ENCODE data around the gene EBF4. TPM values are rescaled to one million over a fixed set of nuclear protein-coding genes. Genes with fewer than 3 reads are reported as not detected.

The EBF4 gene
- total RNA-seq, 2 experiments from 2014 or later, result 0.27 to 0.64 TPM

- no peaks in the 10 kb centered on the region for H3K36me3 Mint-ChIP-seq (ENCODE audit: low read depth)
These were observed 4.1 kb downstream of the EBF4 start for GRCh38 chr20:2696646-2697045.

DNA sequence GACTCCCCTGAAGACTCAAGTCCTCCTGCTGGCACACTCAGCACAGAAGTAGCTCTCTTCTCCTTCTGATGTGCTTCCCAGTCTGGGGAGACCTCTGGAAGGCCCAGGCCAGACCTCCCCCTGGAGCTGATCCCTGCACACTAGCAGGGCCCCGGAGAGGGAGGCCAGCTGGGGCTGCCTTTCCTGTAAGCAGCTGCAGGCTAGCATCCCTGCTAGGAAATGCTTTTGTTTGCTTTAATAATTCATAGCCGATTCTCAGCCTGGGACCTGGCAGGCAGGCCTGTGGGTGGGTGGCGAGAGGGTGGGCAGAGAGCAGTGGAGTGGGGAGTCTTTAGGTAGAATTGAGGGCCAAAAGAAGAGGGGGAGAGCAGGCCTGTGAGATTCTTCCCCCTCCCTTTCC is 5.2 kb downstream of the EBF4 start:
- Mint-ChIP-seq H3K27ac (no peak overlapping the region), H3K27me3 (peaks cover 39% of the 10 kb centered on the region), H3K4me3 (no peak overlapping the region), H3K4me1 (no peaks in the 10 kb centered on the region), H3K36me3 (ENCODE audit: low read depth) (no peaks in the 10 kb centered on the region), H3K9me3 (no peaks in the 10 kb centered on the region)
- ChIA-PET CTCF (interaction anchor here (0.9 to 1.7 kb wide), 2 partner anchors 9 to 10 kb away, joined by 3 to 6 read pairs; no protein-coding TSS in a partner anchor), POLR2A (no interaction called here)
- no peak for DNase-seq

More at GRCh38 chr20:2696646-2697045, 4.1 kb downstream of the EBF4 start:
- ChIA-PET POLR2A (no interaction called here), CTCF (interaction anchor here (1.3 kb wide), 1 partner anchor 56 kb away, joined by 3 read pairs; no protein-coding TSS in a partner anchor)
- Mint-ChIP-seq H3K27ac (no peak overlapping the region), H3K4me1 (peaks cover 6% of the 10 kb centered on the region), H3K4me3 (no peak overlapping the region), H3K27me3 (peaks cover 45% of the 10 kb centered on the region), H3K9me3 (no peaks in the 10 kb centered on the region)
- no peak for DNase-seq

- Mint-ChIP-seq H3K9me3 (no peaks in the 10 kb centered on the region), H3K4me1 (no peaks in the 10 kb centered on the region), H3K27ac (no peak overlapping the region), H3K4me3 (no peak overlapping the region), H3K36me3 (ENCODE audit: low read depth) (no peaks in the 10 kb centered on the region), H3K27me3 (peaks cover 39% of the 10 kb centered on the region)
- CTCF ChIA-PET, result interaction anchor here (1.0 to 1.7 kb wide), 2 partner anchors 9 to 11 kb away, joined by 3 to 6 read pairs; no protein-coding TSS in a partner anchor
- DNase-seq, result no peak
- POLR2A ChIA-PET, result no interaction called here
These were observed 5.7 kb downstream of the EBF4 start for GRCh38 chr20:2698186-2698817.

DNA sequence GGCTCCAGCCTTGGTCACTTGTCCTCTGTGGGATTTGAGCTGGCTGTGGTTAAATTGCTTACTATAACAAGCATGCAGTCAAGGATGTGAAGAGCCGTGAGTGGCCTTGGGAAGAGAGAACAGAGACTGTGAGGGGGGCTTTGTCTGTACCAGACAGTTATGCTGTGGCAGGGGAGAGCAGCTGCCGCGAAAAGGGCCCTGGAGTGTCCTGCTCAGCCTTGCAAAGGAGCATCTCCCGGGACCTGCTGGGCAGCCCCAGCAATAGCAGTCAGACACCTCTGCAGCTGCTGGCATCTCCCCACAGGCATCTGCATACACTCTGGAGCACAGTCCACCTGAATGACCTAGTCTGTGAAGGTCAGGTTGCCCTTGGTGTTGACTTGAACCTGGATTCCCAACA is 6.3 kb downstream of the EBF4 start:
- Mint-ChIP-seq H3K4me3 (no peak overlapping the region), H3K27ac (no peak overlapping the region), H3K36me3 (ENCODE audit: low read depth) (no peaks in the 10 kb centered on the region), H3K27me3 (peaks cover 39% of the 10 kb centered on the region), H3K9me3 (no peaks in the 10 kb centered on the region), H3K4me1 (no peaks in the 10 kb centered on the region)
- ChIA-PET POLR2A (no interaction called here), CTCF (interaction anchor here (1.0 to 1.7 kb wide), 2 partner anchors 10 to 11 kb away, joined by 3 to 6 read pairs; no protein-coding TSS in a partner anchor)
- DNase-seq, result no peak

DNA sequence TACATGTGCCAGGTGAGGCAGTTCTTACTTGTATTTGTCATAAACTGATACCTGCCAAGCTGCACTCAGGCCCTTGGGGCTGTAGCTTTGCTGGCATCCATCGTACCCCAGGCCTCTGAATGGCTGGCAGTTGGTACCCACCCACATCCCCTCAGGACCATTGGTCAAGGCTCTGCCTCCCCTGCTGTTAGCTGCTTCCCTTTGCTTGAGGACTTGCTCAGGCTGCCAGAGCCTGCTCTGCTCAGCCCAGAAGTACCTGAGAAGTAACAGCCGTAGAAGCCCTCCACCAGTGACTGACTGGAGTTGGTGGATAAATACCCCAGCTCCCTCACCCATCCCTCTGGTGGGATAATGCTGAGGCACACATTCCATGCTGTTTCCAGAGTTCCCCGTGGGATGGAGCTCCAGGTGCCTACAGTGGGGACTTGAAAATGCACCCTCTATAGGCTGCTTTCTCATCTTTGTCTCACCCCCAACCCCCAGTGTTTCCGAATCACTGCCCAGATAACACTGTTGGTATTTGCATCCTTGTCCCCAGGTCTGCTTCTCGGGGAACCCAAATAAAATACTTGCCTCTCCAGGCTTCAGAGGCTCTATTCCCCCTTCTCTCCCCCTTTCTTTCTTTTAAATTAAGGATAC is 7.3 kb downstream of the EBF4 start:
- no peaks in the 10 kb centered on the region for H3K4me1 Mint-ChIP-seq
- DNase-seq, result no peak
- ChIA-PET CTCF (interaction anchor here (2.0 kb wide), 1 partner anchor 12 kb away, joined by 9 read pairs; no protein-coding TSS in a partner anchor), POLR2A (no interaction called here)
- no peaks in the 10 kb centered on the region for H3K36me3 Mint-ChIP-seq (ENCODE audit: low read depth)
- no peaks in the 10 kb centered on the region for H3K9me3 Mint-ChIP-seq
- no peak overlapping the region for H3K27ac Mint-ChIP-seq
- peaks cover 29% of the 10 kb centered on the region for H3K27me3 Mint-ChIP-seq
- no peak overlapping the region for H3K4me3 Mint-ChIP-seq

- no peak overlapping the region for H3K4me3 Mint-ChIP-seq
- no peak for DNase-seq
- POLR2A ChIA-PET, result no interaction called here
These were observed 8.5 kb downstream of the EBF4 start for GRCh38 chr20:2700913-2701620.

GRCh38 chr20:2701671-2702081 is 9.1 kb downstream of the EBF4 start:
- H3K4me1 Mint-ChIP-seq, result peaks cover 2% of the 10 kb centered on the region
- CTCF ChIA-PET, result interaction anchor here (1.1 to 1.5 kb wide), 3 partner anchors 12 to 32 kb away, joined by 4 read pairs; no protein-coding TSS in a partner anchor
- DNase-seq, result no peak
- no peaks in the 10 kb centered on the region for H3K9me3 Mint-ChIP-seq
- H3K36me3 Mint-ChIP-seq (ENCODE audit: low read depth), result no peaks in the 10 kb centered on the region
- no peak overlapping the region for H3K27ac Mint-ChIP-seq
- POLR2A ChIA-PET, result interaction anchor here (0.6 kb wide), 1 partner anchor 151 kb away, joined by 6 read pairs; no protein-coding TSS in a partner anchor
- H3K4me3 Mint-ChIP-seq, result no peak overlapping the region
- peaks cover 14% of the 10 kb centered on the region for H3K27me3 Mint-ChIP-seq

More at GRCh38 chr20:2700913-2701620, 8.5 kb downstream of the EBF4 start:
- no peaks in the 10 kb centered on the region for H3K4me1 Mint-ChIP-seq
- no peaks in the 10 kb centered on the region for H3K9me3 Mint-ChIP-seq
- CTCF ChIA-PET, result interaction anchor here (1.0 to 2.0 kb wide), 5 partner anchors 12 to 33 kb away, joined by 3 to 9 read pairs (median 4); no protein-coding TSS in a partner anchor
- H3K36me3 Mint-ChIP-seq (ENCODE audit: low read depth), result no peaks in the 10 kb centered on the region
- H3K27me3 Mint-ChIP-seq, result peaks cover 17% of the 10 kb centered on the region
- H3K27ac Mint-ChIP-seq, result no peak overlapping the region

DNA sequence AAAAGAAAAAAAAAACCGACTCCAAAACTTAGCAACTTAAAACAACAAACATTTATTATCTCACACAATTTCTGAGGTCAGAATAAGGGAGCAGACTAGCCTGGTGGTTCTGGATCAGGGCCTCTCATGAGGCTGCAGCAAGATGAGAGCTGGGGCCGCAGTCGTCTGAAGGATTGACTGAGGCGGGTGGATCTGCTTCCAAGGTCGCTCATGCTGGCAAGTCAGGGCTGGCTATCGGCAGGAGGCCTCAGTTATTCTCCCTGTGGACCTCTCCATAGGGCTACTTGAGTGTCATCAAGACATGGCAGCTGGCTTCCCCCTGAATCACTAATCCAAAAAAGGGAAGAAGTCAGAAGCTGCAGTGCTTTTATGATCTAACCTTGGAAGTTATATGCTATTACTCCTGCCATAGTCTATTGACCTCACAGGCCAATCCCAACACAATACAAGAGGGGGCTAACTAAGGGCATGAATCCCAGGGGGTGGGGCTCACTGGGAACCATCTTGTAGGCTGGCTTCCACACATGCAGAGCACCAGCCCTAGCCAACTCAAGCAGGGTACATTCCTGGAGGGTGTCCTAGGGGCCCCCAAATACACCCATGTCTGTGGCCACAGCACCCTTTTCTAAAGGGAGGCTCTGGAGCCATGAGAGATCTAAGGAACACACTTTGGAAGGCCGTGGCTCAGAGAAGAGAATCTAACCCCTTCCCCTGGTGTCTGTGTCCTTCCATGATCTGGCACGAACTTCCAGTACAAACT is 11.3 kb downstream of the EBF4 start:
- H3K4me3 Mint-ChIP-seq, result no peak overlapping the region
- no peaks in the 10 kb centered on the region for H3K36me3 Mint-ChIP-seq (ENCODE audit: low read depth)
- no peaks in the 10 kb centered on the region for H3K9me3 Mint-ChIP-seq
- ChIA-PET CTCF (interaction anchor here (0.8 to 1.6 kb wide), 3 partner anchors 15 to 28 kb away, joined by 3 to 4 read pairs (median 3); no protein-coding TSS in a partner anchor), POLR2A (no interaction called here)
- no peak for DNase-seq
- peaks cover 9% of the 10 kb centered on the region for H3K27me3 Mint-ChIP-seq
- H3K4me1 Mint-ChIP-seq, result peaks cover 9% of the 10 kb centered on the region
- H3K27ac Mint-ChIP-seq, result no peak overlapping the region

DNA sequence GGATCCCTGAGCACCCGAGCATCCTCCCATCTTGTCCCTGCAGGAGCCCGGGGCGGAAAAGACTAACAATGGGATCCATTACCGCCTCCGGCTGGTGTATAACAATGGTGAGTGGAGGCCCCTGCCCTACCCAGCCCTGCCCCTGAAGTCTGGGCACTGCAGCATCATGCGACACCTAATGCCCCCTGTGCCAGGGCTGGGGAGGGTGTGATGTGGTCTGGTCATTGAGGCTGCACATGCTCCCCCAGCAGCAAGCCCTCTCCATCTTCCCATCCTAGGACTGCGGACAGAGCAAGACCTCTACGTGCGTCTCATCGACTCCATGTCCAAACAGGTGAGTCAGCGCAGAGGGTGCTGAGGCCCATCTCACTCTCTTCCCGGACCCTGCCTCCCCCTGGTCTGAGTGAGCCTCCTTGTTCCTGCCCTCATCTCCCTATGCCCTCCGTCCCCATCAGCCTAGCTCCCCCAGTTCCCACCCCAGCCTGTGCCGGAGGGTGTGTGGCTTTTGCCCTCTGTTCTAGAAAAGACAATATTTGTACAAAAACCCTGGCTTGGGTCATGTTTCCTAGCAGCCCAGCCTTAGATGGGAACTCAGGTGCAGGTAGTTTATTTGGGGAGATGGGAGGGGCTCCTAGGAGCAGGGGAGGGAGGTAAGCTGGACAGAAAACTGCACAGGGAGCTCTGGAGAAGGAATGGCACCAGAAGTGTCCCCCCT is 13.5 kb downstream of the EBF4 start:
- Mint-ChIP-seq H3K9me3 (no peaks in the 10 kb centered on the region), H3K36me3 (ENCODE audit: low read depth) (no peaks in the 10 kb centered on the region), H3K4me1 (peaks cover 9% of the 10 kb centered on the region), H3K27ac (no peak overlapping the region), H3K4me3 (no peak overlapping the region), H3K27me3 (no peaks in the 10 kb centered on the region)
- ChIA-PET CTCF (no interaction called here), POLR2A (no interaction called here)
- DNase-seq, result no peak

DNA sequence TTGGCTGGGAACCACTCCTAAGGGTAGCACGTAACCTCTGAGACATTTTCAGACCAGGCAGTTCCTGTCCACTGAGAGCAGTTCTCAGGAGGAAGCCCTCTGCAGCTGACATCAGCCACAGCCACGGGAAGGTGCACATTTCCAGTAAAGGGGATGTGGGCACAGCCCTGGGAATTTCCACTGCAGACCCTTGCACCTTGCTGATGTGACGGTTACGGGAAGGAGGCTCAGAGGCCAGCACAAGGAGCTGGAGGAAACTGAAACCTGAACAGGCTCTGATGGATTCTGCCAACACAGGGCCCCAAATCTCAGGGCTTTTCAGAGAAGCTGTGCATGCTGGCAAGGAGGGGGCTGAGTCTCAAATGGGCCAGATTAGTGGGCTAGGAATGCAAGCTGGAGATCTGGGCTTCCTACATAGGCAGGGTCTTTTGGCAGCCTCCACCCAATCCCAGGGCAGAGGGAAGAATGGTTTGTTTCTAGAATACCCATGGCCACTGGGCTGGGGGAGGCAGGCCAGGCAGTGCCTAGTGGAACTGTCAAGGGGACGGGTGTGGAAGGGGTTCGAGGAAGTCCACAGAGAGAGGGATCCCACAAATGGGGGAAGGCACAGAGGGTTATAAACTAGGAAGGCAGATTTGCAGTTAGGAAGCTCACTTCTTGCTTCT is 14.2 kb downstream of the EBF4 start:
- Mint-ChIP-seq H3K4me3 (no peak overlapping the region), H3K27me3 (no peaks in the 10 kb centered on the region), H3K36me3 (ENCODE audit: low read depth) (no peaks in the 10 kb centered on the region), H3K4me1 (peaks cover 9% of the 10 kb centered on the region), H3K27ac (no peak overlapping the region), H3K9me3 (no peaks in the 10 kb centered on the region)
- ChIA-PET CTCF (interaction anchor here (0.7 to 1.7 kb wide), 3 partner anchors 10 to 45 kb away, joined by 3 to 4 read pairs (median 3); no protein-coding TSS in a partner anchor), POLR2A (no interaction called here)
- DNase-seq, result no peak

- Mint-ChIP-seq H3K36me3 (ENCODE audit: low read depth) (no peaks in the 10 kb centered on the region), H3K27ac (no peak overlapping the region), H3K27me3 (no peaks in the 10 kb centered on the region), H3K4me1 (peaks cover 9% of the 10 kb centered on the region), H3K9me3 (no peaks in the 10 kb centered on the region), H3K4me3 (no peak overlapping the region)
- CTCF ChIA-PET, result interaction anchor here (0.7 to 1.7 kb wide), 3 partner anchors 9 to 45 kb away, joined by 3 to 4 read pairs (median 3); no protein-coding TSS in a partner anchor
- no peak for DNase-seq
- POLR2A ChIA-PET, result no interaction called here
These were observed 14.9 kb downstream of the EBF4 start for GRCh38 chr20:2707353-2708072.

All from activated CD4-positive, alpha-beta T cell treated with anti-CD3 and anti-CD28 coated beads, Interleukin-2, amount 10 ng/mL, durations not matched to agents 7 days and 5 days (primary cell).